GM10266 (cell line): Measurements from ENCODE around the gene CEMIP2.
"Not testable (repeated sequence)": the region's sequence is repeated elsewhere in the genome, so short reads cannot be mapped to it uniquely, and the experiment has no call there.

ENCODE experiments used
- DNase-seq: peaks from one replicate; pipeline ENCODE4 v3.0.0; 2012; ENCODE audit errors: extremely low spot score
- TF ChIP-seq, protein P1 (sequence below): IDR thresholded peaks from 2 replicates; pipeline ENCODE4 v1.5.1; 2012; ENCODE audit warnings: mild to moderate bottlenecking, low read depth; ENCODE audit not compliant: control insufficient read depth, insufficient read depth; ENCODE audit errors: missing control alignments

The CEMIP2 gene

DNA sequence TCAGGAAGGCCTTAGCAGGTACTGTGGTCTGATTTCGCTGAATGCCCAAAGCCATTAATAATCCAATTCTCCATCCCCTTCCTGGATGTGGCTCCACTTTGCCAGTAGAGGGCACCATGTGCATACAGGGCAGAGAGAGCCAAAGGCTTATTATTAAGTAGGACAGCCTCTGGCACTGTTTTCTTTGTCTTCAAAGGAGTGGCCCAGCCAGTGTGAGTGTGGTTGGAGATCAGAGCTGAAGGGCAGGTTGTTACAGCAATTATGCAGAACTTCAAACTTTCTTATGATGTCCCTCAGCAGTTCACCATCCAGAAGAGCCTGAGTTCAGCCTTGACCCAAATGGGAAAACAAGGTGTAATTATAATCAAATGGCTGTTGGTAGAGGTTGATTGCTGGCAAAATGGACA lies 38.6 kb upstream of the CEMIP2 start:
- DNase-seq = peak; percentile 47

GRCh38 chr9:71805096-71805495 lies 36.8 kb upstream of the CEMIP2 start:
- DNase-seq = not testable (repeated sequence)

More for the DNA sequence above, 38.6 kb upstream of the CEMIP2 start:
- TF ChIP-seq, protein P1, sequence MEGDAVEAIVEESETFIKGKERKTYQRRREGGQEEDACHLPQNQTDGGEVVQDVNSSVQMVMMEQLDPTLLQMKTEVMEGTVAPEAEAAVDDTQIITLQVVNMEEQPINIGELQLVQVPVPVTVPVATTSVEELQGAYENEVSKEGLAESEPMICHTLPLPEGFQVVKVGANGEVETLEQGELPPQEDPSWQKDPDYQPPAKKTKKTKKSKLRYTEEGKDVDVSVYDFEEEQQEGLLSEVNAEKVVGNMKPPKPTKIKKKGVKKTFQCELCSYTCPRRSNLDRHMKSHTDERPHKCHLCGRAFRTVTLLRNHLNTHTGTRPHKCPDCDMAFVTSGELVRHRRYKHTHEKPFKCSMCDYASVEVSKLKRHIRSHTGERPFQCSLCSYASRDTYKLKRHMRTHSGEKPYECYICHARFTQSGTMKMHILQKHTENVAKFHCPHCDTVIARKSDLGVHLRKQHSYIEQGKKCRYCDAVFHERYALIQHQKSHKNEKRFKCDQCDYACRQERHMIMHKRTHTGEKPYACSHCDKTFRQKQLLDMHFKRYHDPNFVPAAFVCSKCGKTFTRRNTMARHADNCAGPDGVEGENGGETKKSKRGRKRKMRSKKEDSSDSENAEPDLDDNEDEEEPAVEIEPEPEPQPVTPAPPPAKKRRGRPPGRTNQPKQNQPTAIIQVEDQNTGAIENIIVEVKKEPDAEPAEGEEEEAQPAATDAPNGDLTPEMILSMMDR = peak; percentile 90

GRCh38 chr9:71801826-71802225 lies 33.5 kb upstream of the CEMIP2 start:
- no peak for DNase-seq
- TF ChIP-seq, protein P1 = no peak

DNA sequence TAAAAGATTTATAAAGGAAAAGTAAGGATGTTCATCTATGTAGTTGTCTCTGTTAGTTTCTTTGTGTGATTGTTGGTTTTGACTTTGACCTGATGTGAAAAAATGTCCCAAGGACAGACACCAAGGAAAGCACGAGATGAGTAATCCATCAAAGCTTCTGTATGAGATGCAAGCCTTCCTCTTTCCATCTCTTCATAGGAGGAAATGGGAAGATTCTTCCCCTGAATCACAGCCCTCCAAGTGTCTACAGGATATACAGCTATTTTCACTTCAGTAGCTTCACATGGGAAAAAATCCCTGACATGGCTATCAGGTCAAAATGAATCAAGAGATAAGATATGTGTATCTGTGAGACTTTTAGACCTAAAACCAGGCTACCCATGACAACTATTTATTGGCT lies 29.0 kb upstream of the CEMIP2 start:
- DNase-seq = no peak
- TF ChIP-seq, protein P1 = no peak

GRCh38 chr9:71796100-71796767 lies 27.9 kb upstream of the CEMIP2 start:
- DNase-seq = no peak
- TF ChIP-seq, protein P1 = no peak

DNA sequence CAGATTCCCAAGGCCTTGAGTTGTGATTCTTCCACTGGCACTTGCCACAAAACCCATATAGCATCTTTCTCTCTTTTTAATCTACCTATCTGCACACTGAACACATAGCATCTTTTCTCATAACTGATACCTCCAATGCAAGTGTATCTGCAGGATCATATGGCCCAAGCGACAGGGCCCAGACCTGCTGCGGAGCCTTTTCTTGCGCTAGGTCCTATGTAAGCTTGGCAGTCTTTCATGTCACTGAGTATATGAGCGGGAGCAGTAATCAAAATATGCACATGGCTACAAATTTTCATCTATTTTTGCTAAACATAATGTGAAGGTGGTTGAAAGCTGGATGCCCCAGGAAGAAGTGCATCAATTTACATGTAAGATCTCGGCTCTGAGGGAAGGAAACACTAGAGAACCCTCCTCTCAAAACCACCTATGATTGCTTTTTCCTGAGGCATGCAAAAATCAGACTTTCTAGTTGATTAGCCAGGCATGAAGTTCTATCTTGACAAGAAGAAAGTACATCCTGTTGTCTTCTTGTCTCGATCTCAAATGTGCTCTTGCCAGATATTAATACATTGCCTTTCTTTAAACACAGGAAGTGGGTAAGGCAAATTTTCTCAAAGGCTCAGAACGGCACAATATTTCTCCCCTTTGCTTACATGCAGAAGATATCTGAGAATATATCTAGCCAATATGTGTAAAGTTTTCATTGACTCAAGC lies 26.9 kb upstream of the CEMIP2 start:
- DNase-seq = peak; percentile 41
- TF ChIP-seq, protein P1 = no peak

DNA sequence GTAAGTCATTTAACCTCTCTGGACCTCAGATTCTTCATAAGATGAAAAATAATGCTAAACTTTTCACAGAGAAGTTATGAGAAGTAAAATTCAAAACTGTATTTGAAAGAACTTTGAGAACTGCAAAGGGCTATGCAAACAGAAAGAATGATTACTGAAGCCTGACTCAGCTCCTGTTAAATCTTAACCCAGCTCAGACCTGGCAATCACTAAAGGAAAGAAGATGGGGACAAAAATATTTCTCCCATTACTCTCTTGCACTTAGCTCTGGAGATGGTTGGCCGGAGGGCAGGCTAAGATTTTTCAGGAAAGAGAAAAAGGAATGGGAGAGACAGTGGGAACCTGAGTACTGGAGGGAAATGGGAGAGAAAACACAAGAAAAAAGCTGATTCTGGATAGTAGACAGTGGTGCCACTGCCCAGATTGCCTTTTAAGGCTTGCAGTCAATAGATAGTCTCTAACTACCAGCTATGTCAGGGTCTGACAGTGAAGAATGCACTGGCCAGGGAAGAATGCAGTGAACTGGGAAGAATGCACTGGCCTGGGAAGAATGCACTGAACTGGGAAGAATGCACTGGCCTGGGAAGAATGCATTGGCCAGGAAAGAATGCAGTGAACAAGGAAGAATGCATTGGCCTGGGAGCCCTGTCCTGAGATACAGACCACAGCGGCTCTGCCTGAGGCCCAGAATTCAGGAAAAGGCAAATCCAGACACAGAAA lies 25.2 kb upstream of the CEMIP2 start:
- TF ChIP-seq, protein P1 = no peak
- no peak for DNase-seq
